D721Med (cell line): ENCODE measurements around the gene GSK3B.

Experiments used
- DNase-seq: peaks from one replicate; pipeline ENCODE4 v3.0.0; 2011; ENCODE audit warnings: low spot score; ENCODE audit not compliant: insufficient read length
- FAIRE-seq: peaks from 2 replicates; lab custom pipeline; 2011; peaks lifted over from hg19 to GRCh38; lab: Jason Lieb, UNC
- TF ChIP-seq, protein P1 (sequence below): IDR thresholded peaks from 2 replicates; pipeline ENCODE4 v1.5.1; 2012; ENCODE audit warnings: mild to moderate bottlenecking, control low read depth; ENCODE audit not compliant: insufficient read depth; ENCODE audit errors: missing control alignments

GSK3B gene

DNA sequence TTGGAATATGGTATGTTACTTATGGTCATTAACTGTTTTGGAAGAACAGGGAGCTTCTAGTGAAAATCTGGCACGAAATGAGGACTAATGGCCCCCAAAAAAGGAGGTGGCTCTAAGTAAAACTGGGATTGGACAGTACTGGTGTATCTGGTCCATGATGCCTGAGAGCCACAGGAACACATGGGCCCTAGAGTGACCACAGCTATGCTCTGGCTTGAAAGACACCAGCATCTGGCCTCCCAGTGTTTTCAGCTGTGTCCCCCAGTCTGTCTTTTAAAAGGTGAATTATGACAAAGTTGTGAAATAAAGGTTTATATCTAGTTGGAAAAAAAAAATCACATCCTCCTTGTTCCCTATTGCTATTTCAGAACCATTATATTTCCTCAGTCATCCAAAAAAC lies 64.5 kb downstream of the GSK3B start:
- no peak for DNase-seq
- FAIRE-seq = no peak
- TF ChIP-seq, protein P1, sequence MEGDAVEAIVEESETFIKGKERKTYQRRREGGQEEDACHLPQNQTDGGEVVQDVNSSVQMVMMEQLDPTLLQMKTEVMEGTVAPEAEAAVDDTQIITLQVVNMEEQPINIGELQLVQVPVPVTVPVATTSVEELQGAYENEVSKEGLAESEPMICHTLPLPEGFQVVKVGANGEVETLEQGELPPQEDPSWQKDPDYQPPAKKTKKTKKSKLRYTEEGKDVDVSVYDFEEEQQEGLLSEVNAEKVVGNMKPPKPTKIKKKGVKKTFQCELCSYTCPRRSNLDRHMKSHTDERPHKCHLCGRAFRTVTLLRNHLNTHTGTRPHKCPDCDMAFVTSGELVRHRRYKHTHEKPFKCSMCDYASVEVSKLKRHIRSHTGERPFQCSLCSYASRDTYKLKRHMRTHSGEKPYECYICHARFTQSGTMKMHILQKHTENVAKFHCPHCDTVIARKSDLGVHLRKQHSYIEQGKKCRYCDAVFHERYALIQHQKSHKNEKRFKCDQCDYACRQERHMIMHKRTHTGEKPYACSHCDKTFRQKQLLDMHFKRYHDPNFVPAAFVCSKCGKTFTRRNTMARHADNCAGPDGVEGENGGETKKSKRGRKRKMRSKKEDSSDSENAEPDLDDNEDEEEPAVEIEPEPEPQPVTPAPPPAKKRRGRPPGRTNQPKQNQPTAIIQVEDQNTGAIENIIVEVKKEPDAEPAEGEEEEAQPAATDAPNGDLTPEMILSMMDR = no peak

DNA sequence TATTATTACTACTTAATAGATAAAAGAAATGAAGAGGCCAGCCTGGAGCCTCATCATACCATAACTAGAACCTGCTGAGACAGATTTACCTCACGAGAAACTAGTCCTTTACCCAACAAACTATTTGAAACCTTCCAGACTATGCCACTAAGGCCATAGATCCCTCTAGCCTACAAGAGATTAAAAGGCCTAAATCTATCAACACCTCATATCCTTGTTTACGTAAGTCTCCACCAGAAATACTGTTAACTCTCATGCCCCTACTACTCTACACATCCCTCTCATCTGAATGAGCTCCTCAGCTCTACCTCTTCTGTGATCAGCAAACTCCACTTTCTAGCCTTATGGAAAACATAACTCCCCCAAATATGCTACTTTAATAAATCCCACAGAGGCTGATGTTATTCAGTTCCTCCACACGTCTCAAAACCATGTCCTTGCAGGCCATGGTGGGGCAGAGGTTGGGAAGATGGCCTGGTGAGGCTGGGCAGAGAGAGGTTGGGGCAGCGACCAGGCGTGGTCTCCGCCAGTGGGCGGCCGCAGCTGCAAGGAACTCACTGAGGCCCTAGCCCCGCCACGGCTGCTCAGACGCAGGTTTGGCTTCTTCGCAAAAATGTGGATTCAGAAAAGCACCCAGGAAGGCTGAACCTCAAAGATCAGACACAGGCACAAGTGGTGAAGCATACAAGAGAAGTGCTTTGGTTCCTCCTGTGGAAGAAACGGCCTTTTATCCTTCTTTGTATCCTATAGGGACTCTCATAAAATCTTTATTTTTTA lies 65.8 kb downstream of the GSK3B start:
- FAIRE-seq (no peak), DNase-seq (no peak)
- TF ChIP-seq, protein P1 = no peak

DNA sequence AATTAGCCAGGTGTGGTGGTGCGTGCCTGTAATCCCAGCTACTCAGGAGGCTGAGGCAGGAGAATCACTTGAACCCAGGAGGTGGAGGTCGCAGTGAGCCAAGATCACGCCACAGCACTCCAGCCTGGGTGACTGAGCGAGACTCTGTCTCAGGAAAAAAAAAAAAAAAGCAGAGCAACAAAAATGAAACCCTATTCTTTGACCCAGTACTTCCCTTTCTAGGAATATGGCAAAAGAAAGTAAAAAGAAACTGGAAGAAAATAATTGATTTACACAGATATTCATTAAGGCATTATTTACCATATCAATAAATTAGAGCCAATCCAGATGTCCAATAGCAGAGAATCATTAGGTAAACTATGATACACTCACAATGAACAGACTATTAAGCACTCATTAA lies 67.0 kb downstream of the GSK3B start:
- no peak for FAIRE-seq
- TF ChIP-seq, protein P1 = no peak

DNA sequence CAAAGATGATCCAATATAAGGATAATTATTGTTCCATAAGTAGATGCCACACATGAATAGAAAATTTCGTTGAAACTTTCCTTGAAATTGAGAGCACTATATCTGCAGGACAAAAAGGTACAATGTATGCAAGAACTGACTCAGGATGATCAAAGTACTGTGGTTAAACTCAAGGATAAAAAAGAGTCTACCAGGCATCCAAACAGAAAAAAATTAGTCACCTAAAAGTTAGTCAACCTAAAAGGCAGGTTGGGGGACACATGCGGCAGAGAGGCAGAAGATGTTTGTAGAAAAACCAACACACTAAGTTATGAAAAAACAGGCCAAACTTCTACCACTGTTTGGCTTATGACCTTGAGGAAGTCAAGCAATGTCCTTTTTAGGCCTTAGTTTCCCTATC lies 68.7 kb downstream of the GSK3B start:
- TF ChIP-seq, protein P1 = no peak
- FAIRE-seq = no peak
- no peak for DNase-seq

More for the DNA sequence above, 67.0 kb downstream of the GSK3B start:
- no peak for DNase-seq

DNA sequence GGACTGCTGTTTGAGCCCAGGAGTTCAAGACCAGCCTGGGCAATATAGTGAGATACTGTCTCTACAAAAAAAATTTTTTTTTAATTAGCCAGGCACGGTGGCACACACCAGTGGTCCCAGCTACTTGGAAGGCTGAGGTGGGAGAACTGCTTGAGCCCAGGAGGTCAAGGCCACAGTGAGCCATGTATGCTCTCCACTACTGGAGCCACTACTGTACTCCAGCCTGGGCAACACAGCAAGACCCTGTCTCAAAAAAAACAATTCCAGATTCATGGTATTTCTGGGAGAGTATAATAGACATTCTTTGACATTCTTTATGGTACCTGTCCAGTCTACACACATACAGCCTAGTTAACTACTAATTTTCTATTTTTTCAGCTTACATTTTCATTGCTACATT lies 70.1 kb downstream of the GSK3B start:
- FAIRE-seq = no peak
- DNase-seq = no peak
- TF ChIP-seq, protein P1 = no peak

DNA sequence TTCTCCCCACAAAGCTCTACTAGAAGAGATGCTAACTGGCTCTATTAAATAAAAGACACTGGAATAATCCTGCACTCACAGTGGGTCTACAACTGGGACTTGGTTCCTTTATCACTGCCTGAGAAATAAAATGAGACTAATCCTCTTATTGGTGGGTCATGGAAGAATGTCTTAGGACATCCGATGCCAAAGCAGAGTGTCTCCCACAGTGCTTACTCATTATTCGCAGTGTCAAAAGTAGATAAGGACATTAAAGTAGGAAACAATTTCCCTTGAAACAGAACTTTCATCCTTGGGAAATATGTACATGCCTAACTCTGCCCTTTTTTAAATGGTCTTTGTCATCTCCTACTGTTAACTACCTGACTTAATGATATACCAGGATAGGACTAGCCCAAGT lies 71.5 kb downstream of the GSK3B start:
- TF ChIP-seq, protein P1 = no peak
- DNase-seq (no peak), FAIRE-seq (no peak)

DNA sequence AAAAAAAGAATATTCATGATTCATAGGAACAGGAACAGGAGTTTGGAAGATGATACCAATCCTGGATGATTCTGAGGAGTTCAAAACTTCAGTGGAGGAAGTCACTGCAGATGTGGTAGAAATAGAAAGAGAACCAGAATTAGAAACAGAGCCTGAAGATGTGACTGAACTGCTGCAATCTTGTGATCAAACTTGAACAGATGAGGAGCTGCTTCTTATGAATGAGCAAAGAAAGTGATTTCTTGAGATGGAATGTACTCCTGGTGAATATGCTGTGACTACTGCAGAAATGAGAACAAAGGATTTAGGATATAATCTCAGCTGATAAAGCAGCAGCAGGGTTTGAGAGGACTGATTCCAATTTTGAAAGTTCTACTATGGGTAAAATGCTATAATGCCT lies 72.7 kb downstream of the GSK3B start:
- FAIRE-seq = no peak

More for the DNA sequence above, 72.7 kb downstream of the GSK3B start:
- TF ChIP-seq, protein P1 = no peak
- DNase-seq = no peak
